SK-N-MC (cell line): ENCODE data around the gene MAP3K7CL.

Experiments
- DNase-seq: peaks from one replicate; pipeline ENCODE4 v3.0.0-alpha.2; 2011; ENCODE audit warnings: low read depth, low spot score
- H3K27ac ChIP-seq: fragments of 200-600 bp; sonication (generic); 2 replicates; pipeline ENCODE4 v1.5.1; 2016; ENCODE audit warnings: mixed run types
- H3K36me3 ChIP-seq: fragments of 200-600 bp; sonication (generic); 2 replicates; pipeline ENCODE4 v1.6.1; 2017; ENCODE audit warnings: antibody characterized with exemption, low read length, mixed read lengths; ENCODE audit not compliant: insufficient read depth
- H3K4me3 ChIP-seq: fragments of 200-600 bp; sonication (generic); 2 replicates; pipeline ENCODE4 v1.5.1; 2016
- H3K9ac ChIP-seq: fragments of 200-600 bp; sonication (generic); 2 replicates; pipeline ENCODE4 v1.8.0; 2017; ENCODE audit warnings: mixed run types, mixed read lengths; ENCODE audit not compliant: insufficient read length
- H3K9me3 ChIP-seq: fragments of 200-600 bp; sonication (generic); 2 replicates; pipeline ENCODE4 v1.6.1; 2017; ENCODE audit warnings: low read depth, mild to moderate bottlenecking, antibody characterized with exemption, low read length, moderate library complexity, mixed read lengths
- EZH2 ChIP-seq: fragments of 200-600 bp; sonication (generic); IDR thresholded peaks from one replicate; pipeline ENCODE4 v1.6.1; 2017; ENCODE audit warnings: antibody characterized with exemption
- FOXP2 ChIP-seq: optimal IDR thresholded peaks from 2 replicates; pipeline ENCODE3; 2011; ENCODE audit warnings: mild to moderate bottlenecking, moderate library complexity; ENCODE audit not compliant: insufficient read depth; ENCODE audit errors: extremely low read length, control extremely low read depth
- POLR2AphosphoS5 ChIP-seq: IDR thresholded peaks from 2 replicates; pipeline ENCODE4 v1.6.1; 2012; ENCODE audit warnings: mild to moderate bottlenecking, low read depth, low read length, borderline replicate concordance

Gene MAP3K7CL

DNA sequence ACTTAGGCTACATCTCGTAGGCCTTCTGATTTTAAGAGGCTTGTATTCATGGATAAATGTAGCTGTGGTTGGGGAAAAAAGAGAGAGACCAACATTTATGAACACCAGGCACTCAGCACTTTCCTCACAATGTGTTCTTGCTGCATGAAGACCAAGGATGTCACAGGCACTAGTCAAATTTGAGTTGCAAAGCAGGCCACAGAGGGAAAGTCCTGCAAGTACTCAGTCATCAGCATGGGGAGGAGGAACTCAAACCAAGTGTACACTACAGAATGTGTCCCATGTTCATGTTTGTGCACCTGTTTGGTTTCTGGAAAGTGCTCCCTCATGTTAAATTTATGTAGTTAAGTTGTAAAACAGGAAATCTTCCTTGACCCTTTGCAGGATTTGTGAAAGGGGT is 8.7 kb upstream of the MAP3K7CL start:
- no peak overlapping the region for H3K27ac ChIP-seq
- H3K36me3 ChIP-seq = no peaks in the 10 kb centered on the region
- no peak for TF ChIP-seq POLR2AphosphoS5
- TF ChIP-seq EZH2 = no peak
- no peak for TF ChIP-seq FOXP2
- no peak overlapping the region for H3K4me3 ChIP-seq
- H3K9me3 ChIP-seq = no peaks in the 10 kb centered on the region
- H3K9ac ChIP-seq = no peak overlapping the region
- no peak for DNase-seq

DNA sequence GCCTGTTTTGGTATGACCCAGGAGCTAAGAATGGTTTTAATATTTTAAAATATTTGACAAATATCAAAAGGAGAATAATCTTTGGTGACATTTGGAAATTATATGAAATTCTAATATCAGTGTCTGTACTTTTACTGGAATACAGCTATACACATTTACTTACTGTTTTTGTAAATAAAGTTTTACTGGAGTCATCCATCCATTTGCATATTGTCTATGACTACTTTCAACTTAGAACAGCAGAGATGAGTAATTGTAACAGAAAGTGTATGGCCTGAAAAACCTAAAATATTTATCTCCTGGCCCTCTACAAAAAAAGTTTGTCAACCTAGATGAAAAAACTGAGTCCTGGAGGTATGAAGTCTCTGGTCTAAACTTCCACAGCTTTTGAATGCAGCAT is 5.8 kb upstream of the MAP3K7CL start:
- TF ChIP-seq EZH2 = no peak
- TF ChIP-seq FOXP2 = no peak
- TF ChIP-seq POLR2AphosphoS5 = no peak
- no peaks in the 10 kb centered on the region for H3K9me3 ChIP-seq
- DNase-seq = no peak
- no peak overlapping the region for H3K9ac ChIP-seq
- no peaks in the 10 kb centered on the region for H3K36me3 ChIP-seq
- no peak overlapping the region for H3K27ac ChIP-seq
- H3K4me3 ChIP-seq = no peak overlapping the region

DNA sequence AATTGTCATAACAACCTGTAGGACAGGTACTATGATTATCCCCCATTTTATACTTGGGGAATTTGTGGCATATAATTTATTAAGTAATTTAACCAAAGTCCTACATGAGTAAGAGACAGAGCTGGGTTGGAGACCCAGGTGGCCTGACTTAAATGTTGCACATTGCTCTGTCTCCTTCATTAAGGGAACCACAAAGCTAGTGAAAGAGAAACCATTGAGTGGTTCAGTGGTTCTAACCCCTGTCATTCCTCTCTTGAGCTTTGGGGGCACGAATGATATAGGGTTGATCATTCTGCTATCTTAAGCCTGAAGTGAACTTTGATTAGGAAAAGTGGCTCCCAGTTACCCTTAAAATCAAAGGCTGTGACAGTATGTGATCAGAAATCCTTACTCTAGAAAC is 5.3 kb upstream of the MAP3K7CL start:
- TF ChIP-seq POLR2AphosphoS5 (no peak), FOXP2 (no peak), EZH2 (no peak)
- H3K9ac ChIP-seq = no peak overlapping the region
- H3K4me3 ChIP-seq = no peak overlapping the region
- no peak overlapping the region for H3K27ac ChIP-seq
- no peaks in the 10 kb centered on the region for H3K9me3 ChIP-seq
- no peaks in the 10 kb centered on the region for H3K36me3 ChIP-seq
- no peak for DNase-seq

DNA sequence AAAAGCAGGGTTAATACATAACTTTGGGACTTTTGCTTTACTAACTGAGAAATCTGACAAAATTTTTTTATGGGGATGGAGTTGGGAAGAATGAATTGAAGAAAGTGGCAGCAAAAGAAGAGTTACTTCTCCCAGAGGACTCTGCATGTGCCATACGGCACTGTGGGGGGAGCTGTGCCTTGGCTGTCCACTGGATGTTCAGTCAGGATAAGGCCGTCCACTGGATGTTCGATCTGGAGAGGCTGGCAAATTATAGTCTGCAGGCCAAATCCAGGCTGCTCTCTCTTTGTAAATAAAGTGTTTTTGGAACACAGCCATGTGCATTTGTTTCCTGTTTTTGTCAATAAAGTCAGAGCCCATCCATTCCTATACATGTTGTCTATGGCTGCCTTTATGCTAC is 4.5 kb upstream of the MAP3K7CL start:
- TF ChIP-seq POLR2AphosphoS5 (no peak), EZH2 (no peak), FOXP2 (no peak)
- Histone ChIP-seq H3K27ac (no peak overlapping the region), H3K36me3 (no peaks in the 10 kb centered on the region), H3K9ac (no peak overlapping the region), H3K9me3 (no peaks in the 10 kb centered on the region), H3K4me3 (no peak overlapping the region)
- no peak for DNase-seq

DNA sequence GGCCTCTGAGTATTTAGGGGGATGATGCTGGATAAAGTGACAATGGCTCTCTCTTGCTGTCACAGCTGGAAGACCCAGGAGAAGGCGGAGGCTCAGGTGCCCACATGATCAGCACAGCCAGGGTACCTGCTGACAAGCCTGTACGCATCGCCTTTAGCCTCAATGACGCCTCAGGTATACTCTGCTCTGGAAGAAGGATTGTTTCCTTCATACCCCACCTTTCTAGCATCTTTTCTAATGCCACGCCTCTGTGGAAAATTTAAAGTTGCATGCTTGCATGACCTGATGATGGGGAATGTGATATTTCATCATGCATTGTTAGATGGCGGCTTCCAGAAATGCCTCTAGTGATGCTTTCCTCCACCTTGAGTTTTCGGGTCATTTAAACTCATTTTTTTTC is 2.8 kb downstream of the MAP3K7CL start:
- Histone ChIP-seq H3K4me3 (no peak overlapping the region), H3K9me3 (no peaks in the 10 kb centered on the region), H3K9ac (no peak overlapping the region), H3K27ac (no peak overlapping the region), H3K36me3 (no peaks in the 10 kb centered on the region)
- TF ChIP-seq POLR2AphosphoS5 = no peak
- no peak for TF ChIP-seq EZH2
- TF ChIP-seq FOXP2 = no peak
- no peak for DNase-seq

DNA sequence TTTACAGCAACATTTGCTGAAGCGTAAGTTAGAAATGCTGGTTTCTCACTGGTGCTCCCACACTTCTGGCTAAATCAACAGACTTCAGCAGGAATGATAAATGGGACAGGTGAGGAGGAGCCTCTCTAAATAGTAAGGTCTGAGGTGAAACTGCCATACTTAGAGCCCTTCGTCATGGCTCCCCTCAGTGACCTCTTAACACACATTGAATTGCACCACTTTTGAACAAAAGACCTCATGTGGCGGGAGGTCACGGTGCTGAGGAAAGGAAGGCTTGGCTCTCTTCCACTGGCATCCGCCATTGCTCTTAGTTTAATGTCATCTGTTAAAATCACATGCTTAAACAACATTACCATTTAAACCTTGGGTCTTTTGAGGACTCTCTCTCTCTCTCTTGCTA is 3.4 kb downstream of the MAP3K7CL start:
- H3K36me3 ChIP-seq = no peaks in the 10 kb centered on the region
- TF ChIP-seq EZH2 (no peak), FOXP2 (no peak), POLR2AphosphoS5 (no peak)
- H3K4me3 ChIP-seq = no peak overlapping the region
- H3K9me3 ChIP-seq = no peaks in the 10 kb centered on the region
- H3K27ac ChIP-seq = no peak overlapping the region
- no peak for DNase-seq
- no peak overlapping the region for H3K9ac ChIP-seq

DNA sequence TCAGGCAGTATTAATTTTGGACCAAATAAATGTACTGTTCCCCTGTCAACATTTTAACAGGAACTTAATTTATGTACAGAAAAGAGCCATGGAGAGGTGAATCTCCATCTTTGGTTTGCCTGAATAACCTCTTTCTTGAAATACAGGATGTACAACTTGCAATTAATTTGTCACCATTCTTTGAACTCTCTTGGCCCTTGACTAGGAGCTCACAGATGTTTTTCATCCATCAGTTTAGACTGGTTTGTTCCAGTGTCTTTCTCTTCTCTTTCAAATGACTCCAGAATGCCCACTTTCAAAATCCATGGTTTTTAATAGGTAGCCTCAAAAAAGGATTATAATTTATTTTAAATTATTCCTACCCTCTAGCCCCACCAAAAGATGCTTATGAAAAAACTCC is 5.0 kb downstream of the MAP3K7CL start:
- no peak overlapping the region for H3K4me3 ChIP-seq
- DNase-seq = no peak
- no peaks in the 10 kb centered on the region for H3K36me3 ChIP-seq
- H3K9ac ChIP-seq = no peak overlapping the region
- no peak for TF ChIP-seq EZH2
- no peak for TF ChIP-seq FOXP2
- TF ChIP-seq POLR2AphosphoS5 = no peak
- H3K27ac ChIP-seq = no peak overlapping the region
- H3K9me3 ChIP-seq = no peaks in the 10 kb centered on the region

DNA sequence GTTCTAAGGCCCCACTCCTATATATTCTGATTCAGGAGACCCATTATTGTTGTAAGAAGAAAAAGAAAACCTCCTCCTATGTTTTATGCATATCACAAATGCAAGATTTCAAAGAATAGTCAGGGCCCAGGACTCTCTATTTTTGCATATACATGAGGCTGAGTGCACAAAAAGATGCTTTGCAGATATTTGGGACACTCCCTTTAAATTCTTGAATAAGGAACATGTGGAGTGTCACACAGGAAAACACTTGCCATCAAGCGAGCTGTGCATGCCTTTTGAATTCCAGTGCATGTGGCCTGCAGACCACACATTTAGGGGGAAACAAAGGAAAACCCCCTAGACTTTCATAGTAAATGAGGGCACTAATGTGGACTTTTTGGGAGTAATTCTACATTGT is 5.6 kb downstream of the MAP3K7CL start:
- no peak overlapping the region for H3K4me3 ChIP-seq
- TF ChIP-seq POLR2AphosphoS5 (no peak), EZH2 (no peak), FOXP2 (no peak)
- no peak for DNase-seq
- no peak overlapping the region for H3K27ac ChIP-seq
- no peaks in the 10 kb centered on the region for H3K36me3 ChIP-seq
- H3K9me3 ChIP-seq = no peaks in the 10 kb centered on the region
- H3K9ac ChIP-seq = no peak overlapping the region

DNA sequence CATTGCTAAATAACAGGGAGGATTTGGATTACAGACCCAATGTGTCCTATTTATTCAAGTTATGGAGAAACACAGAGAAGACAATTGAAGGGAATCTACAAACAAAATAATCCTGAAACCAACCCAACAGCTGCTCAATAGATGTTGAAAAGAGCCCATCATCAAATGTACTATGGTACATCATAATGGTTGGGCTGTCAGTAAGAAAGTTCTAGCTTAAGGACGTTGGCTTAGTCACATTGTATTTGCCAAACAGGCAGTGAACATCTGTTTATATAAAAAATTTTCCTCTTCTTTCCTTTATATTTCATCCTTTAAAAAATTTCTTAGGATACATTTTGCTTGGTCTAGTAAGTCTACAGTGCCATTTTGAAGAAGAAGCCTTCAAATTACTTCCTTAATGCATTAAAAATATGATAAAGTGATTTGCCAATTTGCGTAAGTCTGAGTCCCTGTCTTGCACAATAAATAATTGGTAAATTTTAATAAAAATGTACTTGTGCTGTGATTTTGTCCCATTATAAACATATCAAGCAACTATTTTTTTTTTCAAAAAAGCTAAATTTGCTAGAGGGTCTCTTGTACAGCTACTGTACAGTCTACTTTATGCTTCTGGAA is 14.4 kb downstream of the MAP3K7CL start:
- H3K4me3 ChIP-seq = peak overlapping the region; percentile 64
- TF ChIP-seq POLR2AphosphoS5 = no peak
- TF ChIP-seq FOXP2 = no peak
- no peak for TF ChIP-seq EZH2
- no peaks in the 10 kb centered on the region for H3K9me3 ChIP-seq
- DNase-seq = no peak
- H3K27ac ChIP-seq = peak overlapping the region; percentile 93
- peak overlapping the region; percentile 32 for H3K9ac ChIP-seq
- no peaks in the 10 kb centered on the region for H3K36me3 ChIP-seq
